Mesenchymal stem cell (in vitro differentiated cells and primary cell): Measurements from ENCODE around the gene SNED1.

Source experiments
- DNase-seq: peaks from one replicate; pipeline ENCODE4 v3.0.0-alpha.2; 2013
- H2AFZ ChIP-seq: one replicate; pipeline ENCODE4 v1.6.1; 2013; ENCODE audit warnings: low read depth, mild to moderate bottlenecking, control low read depth, inconsistent platforms, low read length, moderate library complexity
- H2AK5ac ChIP-seq: 2 replicates; pipeline ENCODE4 v1.6.1; 2013; ENCODE audit warnings: low read length, moderate library complexity, mild to moderate bottlenecking, inconsistent platforms; ENCODE audit not compliant: severe bottlenecking
- H2BK120ac ChIP-seq: one replicate; pipeline ENCODE4 v1.6.1; 2013; ENCODE audit warnings: low read depth, mild to moderate bottlenecking, inconsistent platforms, low read length, moderate library complexity
- H2BK12ac ChIP-seq, 2 experiments: one replicate each; pipeline ENCODE4 v1.6.1; 2013; ENCODE audit warnings: inconsistent platforms in 2 of 2, low read length in 2 of 2, mild to moderate bottlenecking in 2 of 2, moderate library complexity in 2 of 2, control low read depth in 1 of 2
- H2BK15ac ChIP-seq: one replicate; pipeline ENCODE4 v1.6.1; 2013; ENCODE audit warnings: mild to moderate bottlenecking, low read depth, inconsistent platforms; ENCODE audit not compliant: poor library complexity, severe bottlenecking
- H2BK5ac ChIP-seq: 2 replicates; pipeline ENCODE4 v1.6.1; 2013; ENCODE audit warnings: low read depth, mild to moderate bottlenecking, low read length, control low read depth, inconsistent platforms; ENCODE audit not compliant: poor library complexity, severe bottlenecking
- H3K14ac ChIP-seq, 2 experiments: one replicate each; pipeline ENCODE4 v1.6.1; 2013; ENCODE audit warnings: inconsistent platforms in 2 of 2, low read length in 2 of 2, control low read depth in 1 of 2, mild to moderate bottlenecking in 1 of 2, moderate library complexity in 1 of 2
- H3K18ac ChIP-seq, 2 experiments: one replicate each; pipeline ENCODE4 v1.6.1; 2013; ENCODE audit warnings: inconsistent platforms in 2 of 2, low read length in 2 of 2, control low read depth in 1 of 2, low read depth in 1 of 2, mild to moderate bottlenecking in 1 of 2
- H3K23ac ChIP-seq, 2 experiments: one replicate each; pipeline ENCODE4 v1.6.1; 2013; ENCODE audit warnings: inconsistent platforms in 2 of 2, low read length in 2 of 2, mild to moderate bottlenecking in 2 of 2, moderate library complexity in 2 of 2, control low read depth in 1 of 2
- H3K27ac ChIP-seq: 2 replicates; pipeline ENCODE4 v1.5.1; 2013; ENCODE audit warnings: mild to moderate bottlenecking, moderate library complexity, low read length, control low read depth, inconsistent platforms; ENCODE audit not compliant: poor library complexity, severe bottlenecking
- H3K27me3 ChIP-seq, 2 experiments: 2 replicates each; pipeline versions ENCODE4 v1.6.1 to v1.7.0; 2013; ENCODE audit warnings: low read length in 2 of 2, mild to moderate bottlenecking in 2 of 2, moderate library complexity in 2 of 2, control low read depth in 1 of 2, inconsistent platforms in 1 of 2; ENCODE audit not compliant: control insufficient read depth in 1 of 2, insufficient read depth in 1 of 2
- H3K36me3 ChIP-seq, 2 experiments: 2 replicates each; pipeline versions ENCODE4 v1.6.1 to v1.7.0; 2013; ENCODE audit warnings: low read length in 2 of 2, control low read depth in 1 of 2, inconsistent platforms in 1 of 2, low read depth in 1 of 2, mild to moderate bottlenecking in 1 of 2; ENCODE audit not compliant: insufficient read depth in 2 of 2, control insufficient read depth in 1 of 2
- H3K4ac ChIP-seq, 2 experiments: one replicate each; pipeline ENCODE4 v1.6.1; 2013; ENCODE audit warnings: inconsistent platforms in 2 of 2, low read length in 2 of 2, mild to moderate bottlenecking in 2 of 2, moderate library complexity in 2 of 2, control low read depth in 1 of 2, low read depth in 1 of 2
- H3K4me1 ChIP-seq: 2 replicates; pipeline ENCODE4 v1.6.1; 2013; ENCODE audit warnings: low read depth, low read length, control low read depth; ENCODE audit not compliant: control insufficient read depth, insufficient read depth
- H3K4me2 ChIP-seq: 2 replicates; pipeline ENCODE4 v1.6.1; 2013; ENCODE audit warnings: low read length, mild to moderate bottlenecking, inconsistent platforms; ENCODE audit not compliant: poor library complexity, severe bottlenecking
- H3K4me3 ChIP-seq, 2 experiments: 2 replicates each; pipeline versions ENCODE4 v1.5.1 to v1.7.0; 2013; ENCODE audit warnings: low read length in 2 of 2, mild to moderate bottlenecking in 2 of 2, control low read depth in 1 of 2, low read depth in 1 of 2; ENCODE audit not compliant: insufficient read depth in 1 of 2
- H3K79me1 ChIP-seq: replicated peaks from 2 replicates; pipeline ENCODE4 v1.6.1; 2013; ENCODE audit warnings: mild to moderate bottlenecking, control low read depth, low read length, inconsistent platforms; ENCODE audit not compliant: poor library complexity, severe bottlenecking
- H3K9ac ChIP-seq: 2 replicates; pipeline ENCODE4 v1.7.0; 2013; ENCODE audit warnings: mild to moderate bottlenecking, low read length, moderate library complexity
- H3K9me3 ChIP-seq: 2 replicates; pipeline ENCODE4 v1.7.0; 2013; ENCODE audit warnings: mild to moderate bottlenecking, low read length; ENCODE audit not compliant: control insufficient read depth
- H4K8ac ChIP-seq: one replicate; pipeline ENCODE4 v1.6.1; 2013; ENCODE audit warnings: inconsistent platforms, mild to moderate bottlenecking, low read length, moderate library complexity
- H4K91ac ChIP-seq: one replicate; pipeline ENCODE4 v1.6.1; 2013; ENCODE audit warnings: mild to moderate bottlenecking, low read length, inconsistent platforms
- WGBS: methylation state at CpG from one replicate; pipeline ENCODE4 v1.1.7; 2013; ENCODE audit warnings: mixed read lengths; 5-methylcytosine and 5-hydroxymethylcytosine counted together

The SNED1 gene

DNA sequence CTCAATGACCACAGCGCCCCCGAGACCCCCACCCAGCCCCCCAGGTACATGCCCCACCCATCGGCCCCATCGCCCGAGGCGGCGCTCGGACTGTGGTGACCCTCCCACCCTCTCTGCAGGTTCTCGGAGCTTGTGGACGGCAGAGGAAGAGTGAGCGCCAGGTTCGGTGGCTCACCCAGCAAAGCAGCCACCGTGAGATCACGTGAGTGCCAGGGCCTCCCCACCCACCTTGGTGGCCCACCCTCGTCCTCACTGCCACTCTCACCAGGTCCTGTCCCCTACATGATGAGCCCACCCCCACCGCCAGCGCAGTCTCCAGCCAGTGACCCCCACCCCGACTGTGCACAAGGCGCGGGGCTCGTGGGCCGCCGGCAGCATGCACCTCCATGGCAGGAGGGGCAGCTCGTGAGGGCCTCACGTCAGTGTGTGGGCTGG is 73.3 kb downstream of the SNED1 start:
- H3K4ac ChIP-seq: no peak overlapping the region
- no peak overlapping the region for H3K4me3 ChIP-seq
- H3K9ac ChIP-seq: no peak overlapping the region
- no peak overlapping the region for H2BK5ac ChIP-seq
- H2BK15ac ChIP-seq: no peak overlapping the region
- H3K4me1 ChIP-seq: no peaks in the 10 kb centered on the region
- H3K27ac ChIP-seq: no peak overlapping the region
- no peak overlapping the region for H3K4me2 ChIP-seq
- no peak overlapping the region for H3K14ac ChIP-seq
- 87% methylated on average over 18 of the region's 25 CpGs for WGBS
- H4K8ac ChIP-seq: no peak overlapping the region
- no peaks in the 10 kb centered on the region for H3K9me3 ChIP-seq
- peaks cover 0 to 23% of the 10 kb centered on the region in 2 experiments for H3K27me3 ChIP-seq
- H2AK5ac ChIP-seq: no peak overlapping the region
- peaks cover 0 to 97% of the 10 kb centered on the region in 2 experiments for H3K36me3 ChIP-seq
- H4K91ac ChIP-seq: no peak overlapping the region
- no peaks in the 10 kb centered on the region for H3K79me1 ChIP-seq
- DNase-seq: no peak
- H3K23ac ChIP-seq: no peak overlapping the region
- no peak overlapping the region for H3K18ac ChIP-seq
- H2BK120ac ChIP-seq: no peak overlapping the region
- no peak overlapping the region for H2BK12ac ChIP-seq
- H2AFZ ChIP-seq: no peak overlapping the region

GRCh38 chr2:241072151-241072550 is 73.7 kb downstream of the SNED1 start:
- Histone ChIP-seq H3K27me3 (peaks cover 0 to 23% of the 10 kb centered on the region in 2 experiments), H2AK5ac (no peak overlapping the region), H2AFZ (no peak overlapping the region), H3K9me3 (no peaks in the 10 kb centered on the region), H3K23ac (no peak overlapping the region), H3K4me2 (no peak overlapping the region), H3K79me1 (no peaks in the 10 kb centered on the region), H4K91ac (no peak overlapping the region), H3K27ac (no peak overlapping the region), H3K4me1 (no peaks in the 10 kb centered on the region), H2BK12ac (no peak overlapping the region), H3K14ac (no peak overlapping the region), H2BK15ac (no peak overlapping the region), H3K9ac (no peak overlapping the region), H3K18ac (no peak overlapping the region), H3K4ac (no peak overlapping the region), H3K36me3 (peaks cover 0 to 96% of the 10 kb centered on the region in 2 experiments), H4K8ac (no peak overlapping the region), H2BK5ac (no peak overlapping the region), H3K4me3 (no peak overlapping the region), H2BK120ac (no peak overlapping the region)
- WGBS: 91% methylated on average over 9 of the region's 9 CpGs
- no peak for DNase-seq

- Histone ChIP-seq H2BK5ac (no peak overlapping the region), H3K36me3 (peaks cover 0 to 96% of the 10 kb centered on the region in 2 experiments), H3K4ac (no peak overlapping the region), H3K9ac (no peak overlapping the region), H4K8ac (no peak overlapping the region), H3K79me1 (no peaks in the 10 kb centered on the region), H2BK120ac (no peak overlapping the region), H3K14ac (no peak overlapping the region), H2BK15ac (no peak overlapping the region), H3K9me3 (no peaks in the 10 kb centered on the region), H2AFZ (no peak overlapping the region), H3K4me3 (no peak overlapping the region), H3K27ac (no peak overlapping the region), H3K18ac (no peak overlapping the region), H3K4me1 (no peaks in the 10 kb centered on the region), H3K27me3 (peaks cover 0 to 21% of the 10 kb centered on the region in 2 experiments), H2BK12ac (no peak overlapping the region), H2AK5ac (no peak overlapping the region), H3K4me2 (no peak overlapping the region), H4K91ac (no peak overlapping the region), H3K23ac (no peak overlapping the region)
- WGBS: 80% methylated on average over 14 of the region's 14 CpGs
- DNase-seq: no peak
These were observed 74.2 kb downstream of the SNED1 start for GRCh38 chr2:241072553-241073165.

DNA sequence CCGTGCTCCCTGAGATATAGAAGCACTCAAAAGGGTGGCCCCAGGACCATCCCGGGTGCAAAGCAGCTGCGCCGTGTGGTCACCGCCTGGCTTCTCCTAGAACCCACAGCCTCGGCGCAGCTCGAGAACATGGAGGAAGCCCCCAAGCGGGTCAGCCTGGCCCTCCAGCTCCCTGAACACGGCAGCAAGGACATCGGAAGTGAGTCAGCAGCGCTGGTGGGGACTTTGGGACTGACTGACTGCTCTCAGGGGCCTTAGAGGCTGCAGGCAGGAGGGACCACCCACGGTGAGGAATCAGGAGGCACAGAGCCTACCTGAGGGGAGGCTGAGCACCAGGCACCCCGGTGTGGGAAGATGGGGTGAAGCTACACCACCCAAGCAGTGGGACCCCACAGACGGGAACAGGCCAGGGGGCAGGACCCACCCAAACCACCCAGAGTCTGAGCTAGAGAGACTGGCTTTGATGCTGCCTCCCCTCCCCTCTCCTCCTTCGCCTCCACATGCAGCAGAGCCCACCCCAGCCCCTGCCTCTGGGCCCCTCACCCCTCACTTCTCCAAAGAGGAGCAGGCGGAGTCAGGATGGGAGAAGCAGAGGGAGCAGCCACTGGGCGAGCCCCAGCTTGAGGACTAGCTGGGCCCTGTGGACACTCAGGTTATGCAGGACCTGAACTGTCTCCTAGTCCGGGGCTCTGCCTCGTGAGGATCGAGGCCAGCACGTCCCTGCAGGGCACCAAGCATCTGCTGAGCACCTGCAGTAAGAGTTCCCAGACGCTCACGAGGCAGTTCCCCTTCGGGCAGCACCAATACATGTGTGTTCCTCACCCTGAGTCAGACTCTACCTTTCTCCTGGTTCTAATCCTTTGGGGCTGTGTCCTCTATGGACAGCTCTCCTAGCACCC is 75.0 kb downstream of the SNED1 start:
- H2AFZ ChIP-seq: no peak overlapping the region
- H3K4me1 ChIP-seq: no peaks in the 10 kb centered on the region
- H2BK120ac ChIP-seq: no peak overlapping the region
- no peaks in the 10 kb centered on the region for H3K79me1 ChIP-seq
- no peak overlapping the region for H2BK12ac ChIP-seq
- no peak overlapping the region for H2BK15ac ChIP-seq
- H2AK5ac ChIP-seq: no peak overlapping the region
- H4K91ac ChIP-seq: no peak overlapping the region
- no peak overlapping the region for H3K4me3 ChIP-seq
- no peak overlapping the region for H4K8ac ChIP-seq
- peaks cover 0 to 93% of the 10 kb centered on the region in 2 experiments for H3K36me3 ChIP-seq
- H3K4me2 ChIP-seq: no peak overlapping the region
- H3K18ac ChIP-seq: no peak overlapping the region
- H3K9ac ChIP-seq: no peak overlapping the region
- WGBS: 74% methylated on average over 25 of the region's 25 CpGs
- H3K23ac ChIP-seq: no peak overlapping the region
- H3K4ac ChIP-seq: no peak overlapping the region
- H3K9me3 ChIP-seq: no peaks in the 10 kb centered on the region
- no peak overlapping the region for H3K27ac ChIP-seq
- no peak overlapping the region for H3K14ac ChIP-seq
- H3K27me3 ChIP-seq: peaks cover 0 to 19% of the 10 kb centered on the region in 2 experiments
- no peak overlapping the region for H2BK5ac ChIP-seq
- DNase-seq: no peak
